HCT116 (cell line): Measurements from ENCODE around the gene CSRP1.

Source experiments
- EZH2phosphoT487 ChIP-seq: fragments of 200-600 bp; IDR thresholded peaks from 2 replicates; pipeline ENCODE4 v1.6.1; 2018; ENCODE audit warnings: antibody characterized with exemption, borderline replicate concordance
- POLR2A ChIP-seq: IDR thresholded peaks from 2 replicates; pipeline ENCODE4 v1.7.0; 2011; ENCODE audit warnings: borderline replicate concordance; ENCODE audit not compliant: insufficient read depth, insufficient read length; ENCODE audit errors: extremely low read depth
- TF ChIP-seq, protein P1 (sequence below), 3 experiments: fragments of 200-600 bp in 1 of 3; sonication (generic) in 1 of 3; IDR thresholded peaks in 2 of 3; conservative IDR thresholded peaks in 1 of 3; 2 replicates each; pipeline ENCODE4 v1.5.1; 2012 to 2017; ENCODE audit warnings: low read depth in 2 of 3, low read length in 2 of 3, antibody characterized with exemption in 1 of 3, borderline replicate concordance in 1 of 3, control low read depth in 1 of 3, mild to moderate bottlenecking in 1 of 3, mixed read lengths in 1 of 3, mixed run types in 1 of 3, moderate library complexity in 1 of 3; ENCODE audit not compliant: insufficient read depth in 1 of 3
- TF ChIP-seq, protein P2 (sequence below): IDR thresholded peaks from 2 replicates; pipeline ENCODE4 v1.6.1; 2012
- TF ChIP-seq, protein P3 (sequence below): IDR thresholded peaks from 2 replicates; pipeline ENCODE4 v1.6.1; 2012; ENCODE audit warnings: low read depth

DNA sequence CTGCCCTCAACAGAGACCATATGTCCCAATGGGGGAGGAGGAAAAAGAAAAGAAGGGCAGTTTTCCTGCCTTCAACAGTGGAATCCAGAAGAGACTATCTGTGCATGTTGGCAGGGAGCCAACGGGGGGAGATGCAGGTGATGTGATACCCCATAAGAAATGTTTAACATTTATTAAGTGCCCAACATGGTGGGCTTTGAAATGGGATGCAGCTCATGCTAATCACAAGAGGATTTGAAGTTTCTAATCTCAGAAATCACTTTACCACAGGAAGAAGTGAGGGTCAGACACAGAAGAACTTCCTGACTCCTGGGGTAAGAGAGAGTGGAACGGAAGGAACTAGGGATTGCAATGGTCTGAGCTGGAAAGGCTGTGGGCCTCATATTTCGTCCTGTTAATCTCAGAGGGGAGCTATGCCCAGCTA lies 16.2 kb downstream of the CSRP1 start:
- TF ChIP-seq, protein P1, sequence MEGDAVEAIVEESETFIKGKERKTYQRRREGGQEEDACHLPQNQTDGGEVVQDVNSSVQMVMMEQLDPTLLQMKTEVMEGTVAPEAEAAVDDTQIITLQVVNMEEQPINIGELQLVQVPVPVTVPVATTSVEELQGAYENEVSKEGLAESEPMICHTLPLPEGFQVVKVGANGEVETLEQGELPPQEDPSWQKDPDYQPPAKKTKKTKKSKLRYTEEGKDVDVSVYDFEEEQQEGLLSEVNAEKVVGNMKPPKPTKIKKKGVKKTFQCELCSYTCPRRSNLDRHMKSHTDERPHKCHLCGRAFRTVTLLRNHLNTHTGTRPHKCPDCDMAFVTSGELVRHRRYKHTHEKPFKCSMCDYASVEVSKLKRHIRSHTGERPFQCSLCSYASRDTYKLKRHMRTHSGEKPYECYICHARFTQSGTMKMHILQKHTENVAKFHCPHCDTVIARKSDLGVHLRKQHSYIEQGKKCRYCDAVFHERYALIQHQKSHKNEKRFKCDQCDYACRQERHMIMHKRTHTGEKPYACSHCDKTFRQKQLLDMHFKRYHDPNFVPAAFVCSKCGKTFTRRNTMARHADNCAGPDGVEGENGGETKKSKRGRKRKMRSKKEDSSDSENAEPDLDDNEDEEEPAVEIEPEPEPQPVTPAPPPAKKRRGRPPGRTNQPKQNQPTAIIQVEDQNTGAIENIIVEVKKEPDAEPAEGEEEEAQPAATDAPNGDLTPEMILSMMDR (IDR thresholded peaks at IDR 0.05 in 2 of 3, conservative IDR thresholded peaks at IDR 0.05 in 1 of 3; ENCODE audit: borderline replicate concordance in 1 of 3, insufficient read depth in 1 of 3, low read depth in 2 of 3, low read length in 2 of 3): no peak
- TF ChIP-seq, protein P2, sequence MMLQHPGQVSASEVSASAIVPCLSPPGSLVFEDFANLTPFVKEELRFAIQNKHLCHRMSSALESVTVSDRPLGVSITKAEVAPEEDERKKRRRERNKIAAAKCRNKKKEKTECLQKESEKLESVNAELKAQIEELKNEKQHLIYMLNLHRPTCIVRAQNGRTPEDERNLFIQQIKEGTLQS: no peak
- TF ChIP-seq EZH2phosphoT487 (no peak), POLR2A (no peak)
- TF ChIP-seq, protein P3, sequence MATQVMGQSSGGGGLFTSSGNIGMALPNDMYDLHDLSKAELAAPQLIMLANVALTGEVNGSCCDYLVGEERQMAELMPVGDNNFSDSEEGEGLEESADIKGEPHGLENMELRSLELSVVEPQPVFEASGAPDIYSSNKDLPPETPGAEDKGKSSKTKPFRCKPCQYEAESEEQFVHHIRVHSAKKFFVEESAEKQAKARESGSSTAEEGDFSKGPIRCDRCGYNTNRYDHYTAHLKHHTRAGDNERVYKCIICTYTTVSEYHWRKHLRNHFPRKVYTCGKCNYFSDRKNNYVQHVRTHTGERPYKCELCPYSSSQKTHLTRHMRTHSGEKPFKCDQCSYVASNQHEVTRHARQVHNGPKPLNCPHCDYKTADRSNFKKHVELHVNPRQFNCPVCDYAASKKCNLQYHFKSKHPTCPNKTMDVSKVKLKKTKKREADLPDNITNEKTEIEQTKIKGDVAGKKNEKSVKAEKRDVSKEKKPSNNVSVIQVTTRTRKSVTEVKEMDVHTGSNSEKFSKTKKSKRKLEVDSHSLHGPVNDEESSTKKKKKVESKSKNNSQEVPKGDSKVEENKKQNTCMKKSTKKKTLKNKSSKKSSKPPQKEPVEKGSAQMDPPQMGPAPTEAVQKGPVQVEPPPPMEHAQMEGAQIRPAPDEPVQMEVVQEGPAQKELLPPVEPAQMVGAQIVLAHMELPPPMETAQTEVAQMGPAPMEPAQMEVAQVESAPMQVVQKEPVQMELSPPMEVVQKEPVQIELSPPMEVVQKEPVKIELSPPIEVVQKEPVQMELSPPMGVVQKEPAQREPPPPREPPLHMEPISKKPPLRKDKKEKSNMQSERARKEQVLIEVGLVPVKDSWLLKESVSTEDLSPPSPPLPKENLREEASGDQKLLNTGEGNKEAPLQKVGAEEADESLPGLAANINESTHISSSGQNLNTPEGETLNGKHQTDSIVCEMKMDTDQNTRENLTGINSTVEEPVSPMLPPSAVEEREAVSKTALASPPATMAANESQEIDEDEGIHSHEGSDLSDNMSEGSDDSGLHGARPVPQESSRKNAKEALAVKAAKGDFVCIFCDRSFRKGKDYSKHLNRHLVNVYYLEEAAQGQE: no peak
